IMR-90 (cell line): ENCODE measurements around the gene GPX5. TPM values are rescaled to one million over a fixed set of nuclear protein-coding genes. Genes with fewer than 3 reads are reported as not detected.
A peak's percentile ranks its signal among the peaks of the same experiment; 100 is the strongest.

Source experiments
- ATAC-seq: fragments of 200-7000 bp; cut with Tn5 transposase; 2 replicates; pipeline ENCODE4 v1.9.1; 2020; ENCODE audit warnings: low read depth, mild to moderate bottlenecking, moderate library complexity
- BruUV-seq: library from RNA; stranded (reverse); fragments of 400-500 nt; replicated peaks from 2 replicates; lab custom pipeline; 2021; lab: Mats Ljungman, UMichigan
- CTCF ChIA-PET: fragments of 300-600 bp; formaldehyde crosslinking; extraction: SDS; loops from one replicate; lab custom pipeline; 2021; ENCODE audit warnings: antibody characterized with exemption; lab: Yijun Ruan, JAX
- POLR2A ChIA-PET: fragments of 300-600 bp; sonication (Branson Sonifier 250); formaldehyde crosslinking; loops from one replicate; lab custom pipeline; 2022; ENCODE audit warnings: antibody characterized with exemption; ENCODE audit not compliant: unreplicated experiment; lab: Charles Lee
- DNase-seq: peaks from one replicate; pipeline ENCODE4 v3.0.0; 2013
- H2AFZ ChIP-seq: replicated peaks from 2 replicates; pipeline ENCODE3; 2013; ENCODE audit warnings: low read length, mild to moderate bottlenecking; ENCODE audit not compliant: poor library complexity
- H2AK5ac ChIP-seq: 2 replicates; pipeline ENCODE4 v1.6.1; 2013; ENCODE audit warnings: low read depth, low read length, inconsistent platforms
- H2AK9ac ChIP-seq: replicated peaks from 2 replicates; pipeline ENCODE3; 2013; ENCODE audit warnings: mild to moderate bottlenecking, low read depth, low read length, moderate library complexity; ENCODE audit not compliant: poor library complexity
- H2BK120ac ChIP-seq: 2 replicates; pipeline ENCODE4 v1.6.1; 2013; ENCODE audit warnings: low read depth, low read length, inconsistent platforms
- H2BK15ac ChIP-seq: 3 replicates; pipeline ENCODE4 v1.6.1; 2013; ENCODE audit warnings: low read depth, low read length, inconsistent platforms
- H2BK20ac ChIP-seq: 2 replicates; pipeline ENCODE4 v1.6.1; 2013; ENCODE audit warnings: low read depth, mild to moderate bottlenecking, inconsistent platforms, low read length, moderate library complexity
- H2BK5ac ChIP-seq: 2 replicates; pipeline ENCODE4 v1.6.1; 2013; ENCODE audit warnings: mild to moderate bottlenecking, low read depth, low read length, inconsistent platforms; ENCODE audit not compliant: poor library complexity, severe bottlenecking
- H3K14ac ChIP-seq: replicated peaks from 2 replicates; pipeline ENCODE4 v1.6.1; 2013; ENCODE audit warnings: low read depth, low read length, inconsistent platforms
- H3K18ac ChIP-seq: 2 replicates; pipeline ENCODE4 v1.6.1; 2013; ENCODE audit warnings: low read depth, low read length, control low read depth
- H3K23ac ChIP-seq: 2 replicates; pipeline ENCODE4 v1.6.1; 2013; ENCODE audit warnings: low read depth, low read length, inconsistent platforms
- H3K27ac ChIP-seq: 2 replicates; pipeline ENCODE4 v1.5.1; 2013; ENCODE audit warnings: mild to moderate bottlenecking, control low read depth, low read length; ENCODE audit not compliant: insufficient read depth
- H3K27me3 ChIP-seq: 2 replicates; pipeline ENCODE4 v1.6.1; 2013; ENCODE audit warnings: low read length; ENCODE audit not compliant: control insufficient read depth, insufficient read depth
- H3K36me3 ChIP-seq: 2 replicates; pipeline ENCODE4 v1.6.1; 2013; ENCODE audit warnings: low read length, mixed read lengths; ENCODE audit not compliant: control insufficient read depth, insufficient read depth
- H3K4ac ChIP-seq: 2 replicates; pipeline ENCODE4 v1.6.1; 2013; ENCODE audit warnings: low read depth, low read length, inconsistent platforms
- H3K4me1 ChIP-seq: 2 replicates; pipeline ENCODE4 v1.6.1; 2013; ENCODE audit warnings: low read length, mixed read lengths; ENCODE audit not compliant: control insufficient read depth, insufficient read depth
- H3K4me2 ChIP-seq: 2 replicates; pipeline ENCODE4 v1.6.1; 2013; ENCODE audit warnings: low read depth, mild to moderate bottlenecking, control low read depth, low read length, moderate library complexity
- H3K4me3 ChIP-seq: 2 replicates; pipeline ENCODE4 v1.5.1; 2013; ENCODE audit warnings: low read depth, mild to moderate bottlenecking, control low read depth, low read length, moderate library complexity; ENCODE audit not compliant: insufficient read depth
- H3K56ac ChIP-seq: 2 replicates; pipeline ENCODE4 v1.6.1; 2013; ENCODE audit warnings: low read length, inconsistent platforms; ENCODE audit not compliant: insufficient read depth; ENCODE audit errors: extremely low read depth
- H3K79me1 ChIP-seq, 2 experiments: 2 replicates each; pipeline ENCODE4 v1.6.1; 2013; ENCODE audit warnings: low read length in 2 of 2, inconsistent platforms in 1 of 2, low read depth in 1 of 2
- H3K9ac ChIP-seq: 2 replicates; pipeline ENCODE4 v1.6.1; 2013; ENCODE audit warnings: low read depth, low read length, control low read depth
- H3K9me1 ChIP-seq: 2 replicates; pipeline ENCODE4 v1.6.1; 2013; ENCODE audit warnings: low read length, inconsistent platforms; ENCODE audit not compliant: insufficient read depth
- H3K9me3 ChIP-seq: 2 replicates; pipeline ENCODE4 v1.6.1; 2013; ENCODE audit warnings: low read length; ENCODE audit not compliant: control insufficient read depth, insufficient read depth
- H4K20me1 ChIP-seq: 2 replicates; pipeline ENCODE4 v1.6.1; 2013; ENCODE audit warnings: low read length, inconsistent platforms; ENCODE audit not compliant: insufficient read depth
- H4K5ac ChIP-seq: 2 replicates; pipeline ENCODE4 v1.6.1; 2013; ENCODE audit warnings: mild to moderate bottlenecking, low read depth, low read length, control low read depth
- H4K8ac ChIP-seq, 2 experiments: 2 replicates each; pipeline ENCODE4 v1.6.1; 2013; ENCODE audit warnings: low read depth in 2 of 2, low read length in 2 of 2, control low read depth in 1 of 2, inconsistent platforms in 1 of 2
- H4K91ac ChIP-seq: 2 replicates; pipeline ENCODE4 v1.6.1; 2013; ENCODE audit warnings: low read depth, low read length, inconsistent platforms; ENCODE audit not compliant: insufficient read depth
- MAFK ChIP-seq: IDR thresholded peaks from 2 replicates; pipeline ENCODE4 v1.6.1; 2012; ENCODE audit warnings: low read depth, low read length, improper control_type of control experiment
- MXI1 ChIP-seq: IDR thresholded peaks from 2 replicates; pipeline ENCODE4 v1.6.1; 2012; ENCODE audit warnings: low read depth, mild to moderate bottlenecking, low read length, moderate library complexity, borderline replicate concordance
- RCOR1 ChIP-seq: IDR thresholded peaks from 2 replicates; pipeline ENCODE4 v1.6.1; 2012; ENCODE audit warnings: mild to moderate bottlenecking, low read length, improper control_type of control experiment; ENCODE audit not compliant: insufficient replicate concordance
- WGBS, 2 experiments: methylation state at CpG; one replicate each; pipeline versions ENCODE4 v1.1.5 to v1.1.7; 2013; ENCODE audit warnings: missing lambda C conversion rate in 2 of 2; ENCODE audit not compliant: insufficient read length in 1 of 2; ENCODE audit errors: extremely low coverage in 2 of 2; 5-methylcytosine and 5-hydroxymethylcytosine counted together
- dilution Hi-C: fragments of 300-500 bp; cut with HindIII; formaldehyde crosslinking; loops from one replicate; pipeline ENCODE4 v1.14.3; 2018; ENCODE audit warnings: low sequenced_read_pairs; ENCODE audit not compliant: unreplicated experiment
- in situ Hi-C: fragments of 300-500 bp; cut with MboI; formaldehyde crosslinking; loops from 3 replicates; pipeline ENCODE4 v1.14.3; 2019; ENCODE audit warnings: low sequenced_read_pairs, inconsistent platforms, mixed read lengths
- intact Hi-C: fragments of 100-400 bp; cut with micrococcal nuclease; formaldehyde crosslinking; loops from 2 replicates; pipeline ENCODE4 v1.10.0; 2022
- polyA plus RNA-seq, 3 experiments: library from polyadenylated mRNA; depleted of rRNA; stranded (reverse); fragments of >200 nt; gene quantifications; 2 replicates each; pipeline ENCODE4 v1.2.3, GENCODE V29; 2012; ENCODE audit warnings: low replicate concordance in 1 of 3
- total RNA-seq: library from RNA; depleted of rRNA; stranded (reverse); fragments of >200 nt; gene quantifications from 2 replicates; pipeline ENCODE4 v1.2.3, GENCODE V29; 2012

Gene GPX5
- total and polyA plus RNA-seq, 2 of the 4 experiments (the other 2 are of a cell fraction): not detected

DNA sequence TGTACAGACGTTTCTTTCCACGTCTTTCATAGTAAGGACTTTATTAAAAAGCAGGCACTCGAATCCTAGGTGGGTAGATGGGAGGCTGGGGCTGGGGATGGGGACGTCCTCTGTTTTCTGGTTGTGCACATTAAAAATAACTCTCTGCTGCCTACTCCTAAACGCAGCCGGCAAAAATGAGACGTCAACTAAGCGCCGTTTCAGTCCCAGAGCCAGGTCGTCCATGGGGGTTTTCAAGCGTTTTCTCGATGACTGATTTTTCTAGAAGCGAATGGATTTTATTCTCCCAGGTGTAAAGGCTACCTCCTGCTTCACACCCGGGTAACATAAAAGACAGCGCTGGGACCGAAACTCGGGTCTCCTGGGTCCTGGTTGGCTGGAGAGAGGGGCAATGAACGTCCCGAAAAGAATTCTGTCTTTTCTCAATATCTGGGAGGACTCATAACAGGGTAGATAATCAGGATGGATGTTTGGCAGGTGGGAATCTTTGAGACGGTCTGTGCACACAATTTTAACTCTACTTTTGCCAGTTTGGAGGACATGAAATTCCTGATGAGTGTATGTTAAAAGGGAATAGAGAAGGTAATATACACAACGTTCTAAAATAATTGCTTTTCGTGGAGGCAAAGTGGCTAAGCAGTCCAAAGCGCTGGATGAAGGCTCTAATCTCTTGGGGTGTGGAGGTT lies 35.3 kb upstream of the GPX5 start:
- H3K4me2 ChIP-seq: peak overlapping the region; percentile 91
- peak overlapping the region; percentile 58 for H3K4me3 ChIP-seq
- peak overlapping the region; percentile 50 for H3K9ac ChIP-seq
- no peak overlapping the region for H2BK15ac ChIP-seq
- no peak overlapping the region for H2BK20ac ChIP-seq
- no peak overlapping the region for H3K27ac ChIP-seq
- no TSS peak for BruUV-seq
- dilution Hi-C loops: no loop called here
- no peaks in the 10 kb centered on the region for H3K4me1 ChIP-seq
- ChIA-PET POLR2A (no interaction called here), CTCF (no interaction called here)
- H3K79me1 ChIP-seq: no peaks in the 10 kb centered on the region
- H2AK5ac ChIP-seq: no peak overlapping the region
- H3K9me1 ChIP-seq: no peaks in the 10 kb centered on the region
- intact Hi-C loops: no loop called here
- no peak overlapping the region for H2BK120ac ChIP-seq
- H4K20me1 ChIP-seq: no peaks in the 10 kb centered on the region
- peak overlapping the region; percentile 92 for H2AFZ ChIP-seq
- in situ Hi-C loops: no loop called here
- no peaks in the 10 kb centered on the region; the same call in 1 of the 2 replicates for H3K27me3 ChIP-seq
- H2BK5ac ChIP-seq: no peak overlapping the region
- ATAC-seq (peak; percentile 38), DNase-seq (peak; percentile 18)
- no peak overlapping the region for H3K4ac ChIP-seq
- 0 out of 2 replicates have a peak overlapping the region, but pooled peaks have one; percentile 17 for H3K56ac ChIP-seq
- H3K36me3 ChIP-seq: no peaks in the 10 kb centered on the region
- peak overlapping the region; percentile 45; the same call in 1 of the 2 replicates for H4K5ac ChIP-seq
- H3K18ac ChIP-seq: no peak overlapping the region
- H3K14ac ChIP-seq: no peak overlapping the region
- H2AK9ac ChIP-seq: no peak overlapping the region
- no peak overlapping the region for H3K23ac ChIP-seq
- H3K9me3 ChIP-seq: no peaks in the 10 kb centered on the region
- TF ChIP-seq MXI1: no peak
- TF ChIP-seq MAFK: no peak
- no peak for TF ChIP-seq RCOR1
- H4K91ac ChIP-seq: no peak overlapping the region
- peak overlapping the region; percentile 33 to 37; a peak in 2 of 4 replicates for H4K8ac ChIP-seq
- WGBS, 2 experiments: no CpG with 5 or more reads among the region's 23 CpGs
